ENCODE results near the gene ARID1B.

DNA sequence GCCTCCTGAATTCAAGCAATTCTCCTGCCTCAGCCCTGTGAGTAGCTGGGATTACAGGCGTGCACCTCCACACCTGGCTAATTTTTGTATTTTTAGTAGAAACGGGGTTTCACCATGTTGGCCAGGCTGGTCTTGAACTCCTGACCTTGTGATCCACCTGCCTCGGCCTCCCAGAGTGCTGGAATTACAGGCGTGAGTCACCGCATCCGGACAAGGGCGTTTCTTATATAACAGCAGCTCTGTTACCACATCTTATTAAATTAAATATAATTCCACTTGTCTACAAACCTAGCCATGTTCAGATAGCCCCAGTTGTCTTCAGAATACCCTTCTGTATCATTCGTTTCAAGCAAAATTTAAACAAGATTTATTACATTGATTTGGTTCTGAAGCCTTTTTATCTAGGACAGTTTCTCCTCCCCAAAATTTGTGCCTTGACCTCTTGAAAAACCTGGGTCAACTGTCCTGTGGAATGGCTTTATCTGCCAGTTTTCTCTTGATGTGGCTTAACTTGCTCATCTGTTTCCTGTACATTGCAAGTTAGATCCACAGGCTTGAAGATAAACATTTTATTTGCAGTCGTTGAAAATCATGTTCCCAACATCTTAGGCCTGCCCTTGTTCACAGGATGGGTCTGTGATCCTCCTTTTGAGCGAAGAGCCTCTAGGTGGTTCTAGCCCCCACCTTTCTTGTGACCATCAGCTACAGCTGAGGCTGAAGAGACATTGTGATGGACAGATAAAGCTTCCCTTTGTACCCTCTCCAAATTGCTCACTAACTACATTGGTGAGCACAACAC, 132.2 kb downstream of the ARID1B start:
- no peak for TF ChIP-seq GATA2 (IDR thresholded peaks at IDR 0.05; ENCODE audit: low read depth, low read length)
- no peak for TF ChIP-seq GATA3 (IDR thresholded peaks at IDR 0.05; ENCODE audit: low read depth, low read length)
